Adrenal gland (tissue), 12 donors: ENCODE results near the gene GSTA1. TPM values are rescaled to one million over a fixed set of nuclear protein-coding genes. Genes with fewer than 3 reads are reported as not detected.
"Not testable (repeated sequence)": the region's sequence is repeated elsewhere in the genome, so short reads cannot be mapped to it uniquely, and the experiment has no call there.

Experiments
- DNase-seq, 7 donors: peaks; one replicate each; pipeline ENCODE4 v3.0.0-alpha.2; 2019 to 2020
- H3K27ac ChIP-seq, 5 donors: fragments of 200-600 bp; sonication (generic) in 4 of 5; 1 replicate in 3 of 5; 2 replicates in 2 of 5; pipeline versions ENCODE4 v1.5.1 to v1.8.0; 2016 to 2020; ENCODE audit warnings: mild to moderate bottlenecking in 1 of 5
- H3K27me3 ChIP-seq: fragments of 200-600 bp; 2 replicates; pipeline ENCODE4 v1.8.0; 2021
- H3K36me3 ChIP-seq, 2 donors: fragments of 200-600 bp; replicated peaks in 1 of 2; 1 replicate in 1 of 2; 2 replicates in 1 of 2; pipeline versions ENCODE4 v1.5.1 to v1.8.0; 2018 to 2022
- H3K4me1 ChIP-seq, 2 donors: fragments of 200-600 bp; replicated peaks in 1 of 2; 1 replicate in 1 of 2; 2 replicates in 1 of 2; pipeline versions ENCODE4 v1.5.1 to v1.8.0; 2018 to 2021
- H3K4me3 ChIP-seq, 4 donors: fragments of 200-600 bp; sonication (generic) in 3 of 4; one replicate each; pipeline ENCODE4 v1.5.1; 2016 to 2018
- H3K9me3 ChIP-seq, 3 donors: fragments of 200-600 bp; sonication (generic) in 1 of 3; replicated peaks in 1 of 3; 1 replicate in 2 of 3; 2 replicates in 1 of 3; pipeline versions ENCODE4 v1.5.1 to v1.8.0; 2016 to 2021
- POLR2A ChIP-seq, 2 donors: fragments of 450-650 bp; IDR thresholded peaks; one replicate each; pipeline ENCODE4 v1.6.1; 2017; ENCODE audit warnings: antibody characterized with exemption in 2 of 2, mild to moderate bottlenecking in 2 of 2, moderate library complexity in 1 of 2
- WGBS, 4 donors: extraction: QIAGEN DNeasy Blood & Tissue Kit in 2 of 4; methylation state at CpG; one replicate each; pipeline versions ENCODE4 v1.1.5 to v1.1.7; 2013 to 2017; 5-methylcytosine and 5-hydroxymethylcytosine counted together
- intact Hi-C, 2 donors: fragments of 100-400 bp; cut with DNase I; formaldehyde crosslinking; loops; one replicate each; pipeline versions ENCODE4 v1.14.1 to v1.15.0; 2022 to 2023
- polyA plus RNA-seq, 3 donors: library from polyadenylated mRNA; stranded (reverse); fragments of 200-250 nt in 2 of 3; fragments of 350-450 nt in 1 of 3; fragmentation: Illumina TruSeq in 1 of 3; extraction: RNeasy Lipid Tissue Mini Kit (QIAGEN cat#74804) in 1 of 3; gene quantifications; one replicate each; pipeline ENCODE4 v1.2.3, GENCODE V29; 2013 to 2014
- total RNA-seq, 9 donors: library from RNA; depleted of rRNA in 4 of 9; stranded (reverse); fragments of >200 nt in 4 of 9; fragments of 120-200 nt in 1 of 9; fragmentation: NEBNext Ultra II Directional in 1 of 9; extraction: Animal tissue kit (Norgen Biotek cat#: 25700) in 1 of 9; gene quantifications; one replicate each; pipeline versions ENCODE4 v1.1.0 to v1.2.4, GENCODE V29; 2013 to 2023
- TF ChIP-seq, protein P1 (sequence below), 6 experiments: fragments of 450-650 bp in 4 of 6; fragments of 200-600 bp in 2 of 6; sonication (generic) in 1 of 6; IDR thresholded peaks; 1 replicate in 5 of 6; 2 replicates in 1 of 6; pipeline versions ENCODE4 v1.5.1 to v1.8.0; 2016 to 2021; ENCODE audit warnings: antibody characterized with exemption in 6 of 6, mild to moderate bottlenecking in 2 of 6, moderate library complexity in 1 of 6
- donor health status: healthy with polysubstance abuse.
- donor health status: Bipolar disorder and iron deficiency.
- donor health status: DM: yes; HTN: yes; CAD: no.
- donor health status: DM: no; HTN: no; CAD: no.
- donor health status: DM: no; HTN: no; CAD: no.
- donor health status: DM: yes; HTN: yes; CAD: no.

GSTA1 gene
- total and polyA plus RNA-seq, 12 donors, result 118 to 5,177 (median 860) TPM

DNA sequence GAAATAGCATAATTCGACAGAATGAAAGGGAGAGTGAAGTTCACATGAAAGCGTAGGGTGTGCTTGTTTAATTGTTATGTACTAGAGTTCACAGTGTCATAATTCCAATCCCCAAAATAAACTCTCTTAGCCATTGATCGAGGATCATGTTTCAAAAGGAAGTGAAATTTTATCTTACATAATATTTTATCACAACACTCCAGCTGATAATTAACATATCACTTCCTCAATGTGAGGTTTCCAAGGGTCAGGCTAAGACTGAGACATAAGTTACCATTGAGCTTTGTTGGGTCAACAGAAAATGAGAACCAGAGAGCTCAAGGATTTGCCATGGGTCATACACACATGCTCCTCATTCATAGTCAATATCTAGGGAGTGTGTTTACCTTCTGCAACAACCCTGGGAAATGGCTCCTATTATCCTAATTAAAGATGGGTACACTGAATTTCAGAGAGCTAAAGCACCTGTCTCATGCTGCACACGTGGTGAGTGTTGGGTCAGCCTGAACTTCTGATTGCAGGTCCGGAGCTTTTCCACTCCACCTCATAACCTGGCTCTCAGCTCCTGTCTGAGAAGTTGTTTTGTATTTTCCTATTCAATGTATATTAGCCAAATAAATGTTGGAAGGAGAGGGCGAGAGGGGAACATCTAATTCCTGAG, 43.4 kb downstream of the GSTA1 start:
- no peak overlapping the region for H3K4me3 ChIP-seq
- H3K36me3 ChIP-seq, result no peaks in the 10 kb centered on the region
- intact Hi-C loops, result no loop called here
- DNase-seq, result no peak
- WGBS, 4 donors, result 70 to 80% (median 73%) methylated on average over 6 of the region's 6 CpGs
- no peak for TF ChIP-seq POLR2A (IDR thresholded peaks at IDR 0.05)
- TF ChIP-seq, protein P1, sequence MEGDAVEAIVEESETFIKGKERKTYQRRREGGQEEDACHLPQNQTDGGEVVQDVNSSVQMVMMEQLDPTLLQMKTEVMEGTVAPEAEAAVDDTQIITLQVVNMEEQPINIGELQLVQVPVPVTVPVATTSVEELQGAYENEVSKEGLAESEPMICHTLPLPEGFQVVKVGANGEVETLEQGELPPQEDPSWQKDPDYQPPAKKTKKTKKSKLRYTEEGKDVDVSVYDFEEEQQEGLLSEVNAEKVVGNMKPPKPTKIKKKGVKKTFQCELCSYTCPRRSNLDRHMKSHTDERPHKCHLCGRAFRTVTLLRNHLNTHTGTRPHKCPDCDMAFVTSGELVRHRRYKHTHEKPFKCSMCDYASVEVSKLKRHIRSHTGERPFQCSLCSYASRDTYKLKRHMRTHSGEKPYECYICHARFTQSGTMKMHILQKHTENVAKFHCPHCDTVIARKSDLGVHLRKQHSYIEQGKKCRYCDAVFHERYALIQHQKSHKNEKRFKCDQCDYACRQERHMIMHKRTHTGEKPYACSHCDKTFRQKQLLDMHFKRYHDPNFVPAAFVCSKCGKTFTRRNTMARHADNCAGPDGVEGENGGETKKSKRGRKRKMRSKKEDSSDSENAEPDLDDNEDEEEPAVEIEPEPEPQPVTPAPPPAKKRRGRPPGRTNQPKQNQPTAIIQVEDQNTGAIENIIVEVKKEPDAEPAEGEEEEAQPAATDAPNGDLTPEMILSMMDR (IDR thresholded peaks at IDR 0.05), result no peak
- no peak overlapping the region for H3K27ac ChIP-seq
- no peaks in the 10 kb centered on the region for H3K9me3 ChIP-seq
- H3K4me1 ChIP-seq, result peaks cover 0 to 7% of the 10 kb centered on the region in 2 donors
- no peaks in the 10 kb centered on the region for H3K27me3 ChIP-seq

GRCh38 chr6:52759085-52759484, 44.5 kb downstream of the GSTA1 start:
- peak in 4 of 7 donors; percentile 23 to 57 (median 38) for DNase-seq

DNA sequence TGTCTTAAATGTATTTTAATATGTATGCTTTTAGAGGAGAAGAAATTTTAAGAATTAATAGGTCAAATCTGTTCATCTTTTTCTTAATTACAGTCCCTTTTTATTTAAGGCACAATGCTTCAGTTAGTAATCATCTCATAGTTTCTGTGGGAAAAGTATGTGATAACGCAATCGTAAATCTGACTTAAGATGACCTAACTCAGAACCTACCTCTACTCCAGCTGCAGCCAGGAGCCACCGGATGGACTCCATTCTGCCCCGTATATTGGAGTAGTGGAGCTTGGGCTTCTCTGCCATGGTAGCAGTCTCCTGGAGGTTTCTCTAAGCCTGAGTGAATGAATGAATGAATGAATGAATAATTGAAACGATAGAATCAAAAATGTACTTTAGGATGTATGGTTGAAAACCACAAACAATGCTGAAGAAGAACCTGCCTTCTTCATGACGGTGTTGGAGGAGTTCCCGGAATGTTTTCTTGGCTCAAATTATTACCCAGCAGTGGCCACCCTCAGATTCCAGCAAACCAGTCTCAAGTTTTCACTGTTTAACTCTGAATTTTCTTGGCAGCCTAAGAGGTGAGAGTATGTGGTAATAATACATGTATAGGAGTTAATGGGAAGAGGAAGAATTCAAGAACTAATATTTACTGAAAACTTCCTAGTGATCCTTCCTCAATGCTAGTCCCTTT, 45.8 kb downstream of the GSTA1 start:
- H3K9me3 ChIP-seq, H3K27me3 ChIP-seq, intact Hi-C loops, H3K27ac ChIP-seq, H3K4me1 ChIP-seq, H3K4me3 ChIP-seq, H3K36me3 ChIP-seq, DNase-seq: not testable (repeated sequence)
- WGBS, 4 donors, result 73 to 80% (median 77%) methylated on average over 7 of the region's 7 CpGs

More at GRCh38 chr6:52759085-52759484, 44.5 kb downstream of the GSTA1 start:
- Histone ChIP-seq H3K4me1 (peaks cover 0 to 7% of the 10 kb centered on the region in 2 donors), H3K27ac (no peak overlapping the region), H3K27me3 (no peaks in the 10 kb centered on the region), H3K36me3 (no peaks in the 10 kb centered on the region), H3K4me3 (no peak overlapping the region), H3K9me3 (no peaks in the 10 kb centered on the region)
- intact Hi-C loops, result no loop called here
- TF ChIP-seq POLR2A (IDR thresholded peaks at IDR 0.05), result no peak
- TF ChIP-seq, protein P1 (IDR thresholded peaks at IDR 0.05), result no peak
- 59 to 75% (median 66%) methylated on average over 1 of the region's 1 CpG for WGBS, 4 donors

- no peak for DNase-seq
- Histone ChIP-seq H3K4me1 (peaks cover 0 to 7% of the 10 kb centered on the region in 2 donors), H3K27ac (no peak overlapping the region), H3K36me3 (no peaks in the 10 kb centered on the region), H3K27me3 (no peaks in the 10 kb centered on the region), H3K4me3 (no peak overlapping the region), H3K9me3 (no peaks in the 10 kb centered on the region)
- no peak for TF ChIP-seq POLR2A (IDR thresholded peaks at IDR 0.05)
- TF ChIP-seq, protein P1 (IDR thresholded peaks at IDR 0.05), result no peak
- 86 to 94% (median 89%) methylated on average over 3 of the region's 3 CpGs for WGBS, 4 donors
- intact Hi-C loops, result no loop called here
Observed at GRCh38 chr6:52754443-52754842, 49.2 kb downstream of the GSTA1 start.

DNA sequence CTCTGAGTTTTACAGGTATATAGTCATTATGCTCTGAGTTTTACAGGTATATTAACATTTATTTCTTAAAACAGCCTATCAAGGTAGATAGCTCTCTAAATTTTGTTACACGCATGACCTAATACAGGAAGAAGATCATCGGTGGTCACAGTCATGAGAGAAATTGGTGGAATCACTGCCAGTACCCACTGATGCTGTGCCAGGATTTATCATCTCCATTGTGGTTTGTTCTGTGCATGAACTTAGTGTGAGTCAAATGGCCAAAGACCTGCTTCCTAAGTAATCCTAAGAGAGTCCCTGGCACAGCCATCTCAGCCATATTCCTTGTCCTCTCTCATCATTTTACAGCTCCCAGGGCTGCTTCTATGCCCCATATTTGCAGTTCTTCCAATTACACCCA, 50.5 kb downstream of the GSTA1 start:
- H3K4me1 ChIP-seq, H3K9me3 ChIP-seq, H3K36me3 ChIP-seq, H3K27me3 ChIP-seq, H3K4me3 ChIP-seq, DNase-seq, H3K27ac ChIP-seq, intact Hi-C loops: not testable (repeated sequence)
- 84 to 93% (median 89%) methylated on average over 2 of the region's 2 CpGs for WGBS, 4 donors
